HG02610 (cell line): ENCODE data around the gene TMIGD1.

Experiments
- ATAC-seq: cut with Tn5 transposase; IDR thresholded peaks from one replicate; pipeline ENCODE4 v1.9.1; 2021; ENCODE audit warnings: mild to moderate bottlenecking, moderate library complexity; ENCODE audit not compliant: unreplicated experiment

TMIGD1 gene

DNA sequence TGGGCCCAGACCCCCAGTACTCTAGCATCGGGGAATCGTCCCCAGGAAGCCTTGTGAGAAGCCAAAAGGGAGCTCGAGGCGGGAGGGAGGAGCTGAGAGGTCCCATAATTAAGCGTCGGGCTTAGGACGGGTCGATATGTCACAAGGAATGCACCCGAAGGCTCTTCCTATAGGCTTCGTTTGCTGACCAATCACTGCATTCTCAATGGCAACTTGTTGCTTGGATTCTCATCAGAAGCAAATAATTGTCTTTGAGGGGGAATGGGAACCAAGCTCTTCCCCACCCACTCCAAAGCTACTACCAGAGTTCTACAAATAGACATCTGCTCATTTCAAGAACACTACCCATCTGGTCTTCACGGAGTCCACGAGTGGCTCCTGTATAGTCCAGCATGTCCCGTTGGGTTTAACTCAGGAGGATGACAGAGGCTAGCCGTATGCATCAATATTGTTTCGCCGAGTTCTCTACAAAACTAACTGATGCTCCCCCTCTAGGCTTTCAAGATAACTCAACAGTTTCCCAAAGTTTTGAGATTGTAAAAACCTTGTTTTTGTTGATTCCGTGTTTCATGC is 41.5 kb downstream of the TMIGD1 start:
- no peak for ATAC-seq

DNA sequence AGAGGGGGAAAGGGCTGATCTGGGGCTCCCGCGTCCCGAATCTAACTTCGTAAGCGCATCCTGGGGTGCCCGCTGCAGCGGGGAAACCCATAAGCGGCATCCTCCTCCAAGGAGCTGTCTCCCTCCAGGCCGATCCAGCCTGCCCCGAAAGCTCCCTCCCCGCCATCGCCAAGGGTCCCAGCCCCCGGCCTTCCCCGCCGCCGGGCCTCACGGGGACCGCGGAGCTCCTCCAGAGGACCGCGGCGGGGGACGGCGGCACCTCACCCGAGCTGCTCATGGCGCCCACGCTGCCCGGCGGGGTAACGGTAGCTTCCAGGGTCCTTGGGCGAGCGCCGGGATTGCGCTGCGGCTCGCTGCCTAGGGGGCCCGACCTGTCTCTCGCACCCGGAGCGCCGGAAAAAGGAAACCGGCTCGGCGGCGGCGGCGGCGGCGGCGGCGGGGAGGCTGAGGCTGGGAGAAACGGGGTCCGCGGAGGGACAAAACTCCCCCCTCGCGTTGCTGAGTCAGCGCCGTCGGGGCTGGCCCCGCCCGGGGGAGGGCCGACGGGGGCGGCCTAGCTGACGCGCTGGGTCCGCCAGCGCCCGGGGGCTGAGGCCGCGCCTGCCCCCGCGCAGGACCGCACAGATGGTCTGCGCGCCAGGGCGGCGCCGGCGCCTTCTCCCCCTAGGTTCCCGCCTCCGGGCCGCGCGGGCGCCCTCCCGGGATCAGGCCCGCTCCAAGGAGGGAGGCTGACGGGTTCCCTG is 42.1 kb downstream of the TMIGD1 start, which contains the start of gene BLMH:
Gene BLMH, minus strand, starts transcription at position 402 of the 743 bp plus-strand sequence. Its CDS starts 125 bp downstream, at position 277.
- peak; percentile 88 for ATAC-seq

DNA sequence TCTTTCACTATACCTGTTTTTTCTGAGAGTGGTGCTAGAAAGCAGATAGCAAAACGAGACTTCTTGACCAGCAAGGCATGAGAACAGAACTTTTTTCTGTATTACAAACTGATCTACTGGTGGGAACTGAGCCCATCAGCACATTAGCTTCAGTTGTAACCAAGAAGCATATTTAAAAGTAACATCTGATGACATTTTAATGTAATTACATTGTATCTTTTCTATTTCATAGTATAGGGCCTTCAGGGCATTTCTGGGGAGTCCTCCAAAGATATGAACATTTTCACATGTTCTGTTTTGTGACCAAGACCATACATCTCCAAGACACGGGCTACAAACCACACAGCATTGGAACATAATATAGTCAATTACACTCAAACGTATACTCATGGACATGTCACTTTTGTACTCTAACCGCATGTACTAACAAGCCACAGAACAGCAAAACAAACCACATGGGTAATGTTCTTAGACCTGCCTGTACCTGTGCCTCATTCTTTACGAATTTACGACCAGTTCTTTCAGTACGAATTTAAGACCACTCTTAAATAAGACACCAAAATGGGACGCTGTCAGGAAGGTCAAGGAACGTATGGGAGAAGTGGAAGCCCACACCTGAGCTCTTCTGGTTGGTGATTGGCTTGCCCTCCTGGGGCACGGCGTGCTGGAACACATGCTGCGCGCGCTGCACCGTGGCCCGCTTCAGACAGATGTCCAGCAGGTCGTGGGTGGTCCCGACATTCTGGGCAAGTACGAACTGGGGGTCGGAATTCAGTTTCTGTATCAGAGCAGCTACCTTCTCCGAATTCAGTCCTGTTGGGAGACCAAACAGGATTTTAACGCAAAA is 42.9 kb downstream of the TMIGD1 start:
- ATAC-seq: no peak

DNA sequence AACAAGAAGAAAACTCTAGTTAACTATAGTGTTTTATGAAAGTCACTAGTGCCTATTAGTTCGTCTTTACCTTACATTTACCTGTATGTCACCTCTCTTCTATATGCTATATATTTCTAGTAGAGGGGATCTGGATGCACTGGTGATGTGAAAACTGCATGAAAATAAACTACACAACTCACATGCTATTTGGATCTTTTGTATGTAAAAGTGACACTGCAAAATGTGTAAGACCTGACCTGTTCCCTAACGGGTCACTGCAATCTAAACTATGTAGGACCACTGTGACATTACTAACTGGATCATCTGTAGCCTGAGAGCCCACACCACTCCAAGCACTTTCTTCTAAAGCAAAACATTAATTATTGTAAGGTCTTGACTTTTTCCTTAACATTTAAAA is 43.8 kb downstream of the TMIGD1 start:
- no peak for ATAC-seq

DNA sequence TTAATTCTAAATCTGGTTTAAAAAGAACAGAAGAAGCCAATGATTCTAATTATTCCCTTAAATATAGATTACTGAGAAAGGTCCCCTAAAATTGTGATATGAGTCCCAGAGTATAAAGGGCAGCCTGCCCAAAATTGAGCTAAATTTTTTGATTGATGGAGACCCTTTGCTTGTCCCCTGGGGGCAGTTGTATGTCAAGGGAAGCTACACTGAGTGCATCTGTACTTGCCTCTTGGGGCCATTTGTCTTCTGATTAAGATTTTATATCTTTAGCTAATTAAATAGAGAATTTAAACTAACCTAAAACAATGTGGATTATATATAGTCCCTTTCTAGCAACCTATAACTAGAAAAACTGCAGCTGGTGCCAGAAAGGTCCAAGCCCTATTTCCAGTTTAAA is 54.7 kb downstream of the TMIGD1 start:
- no peak for ATAC-seq

DNA sequence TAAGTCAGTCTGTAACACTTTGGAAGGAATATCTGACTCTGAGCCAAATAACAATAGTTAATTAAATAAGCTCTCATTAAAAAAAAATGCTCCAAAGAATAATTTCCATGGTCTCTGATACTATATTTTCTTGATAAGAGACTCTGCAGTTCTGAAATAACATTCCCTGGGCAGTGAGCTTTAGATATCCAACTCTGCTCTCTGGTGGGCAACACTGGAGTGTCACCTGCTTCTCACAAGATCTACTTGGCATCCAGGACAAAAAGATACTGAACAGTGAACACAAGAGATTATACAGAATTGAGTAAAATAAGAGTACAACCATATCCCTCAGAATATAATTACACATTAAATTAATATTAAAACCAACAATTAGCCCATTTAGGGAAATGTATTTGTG is 55.8 kb downstream of the TMIGD1 start:
- no peak for ATAC-seq

DNA sequence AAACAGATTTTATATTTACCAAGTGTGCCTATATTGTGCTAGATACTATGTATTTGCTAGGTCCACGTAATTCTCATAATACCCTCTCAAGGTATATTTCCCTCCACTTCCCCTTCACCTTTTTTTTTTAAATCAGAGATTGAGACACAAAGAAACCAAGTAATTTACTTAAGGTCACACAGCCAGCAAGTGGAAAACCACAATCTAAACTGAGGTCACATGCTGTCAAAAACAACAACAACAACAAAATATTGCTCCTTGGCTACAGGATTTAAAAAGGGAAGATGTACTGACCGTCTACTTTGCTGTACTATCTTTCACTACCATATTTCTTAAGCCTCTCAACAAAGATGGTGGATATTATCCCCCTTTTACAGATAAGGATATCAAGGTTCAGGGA is 57.9 kb downstream of the TMIGD1 start:
- no peak for ATAC-seq

DNA sequence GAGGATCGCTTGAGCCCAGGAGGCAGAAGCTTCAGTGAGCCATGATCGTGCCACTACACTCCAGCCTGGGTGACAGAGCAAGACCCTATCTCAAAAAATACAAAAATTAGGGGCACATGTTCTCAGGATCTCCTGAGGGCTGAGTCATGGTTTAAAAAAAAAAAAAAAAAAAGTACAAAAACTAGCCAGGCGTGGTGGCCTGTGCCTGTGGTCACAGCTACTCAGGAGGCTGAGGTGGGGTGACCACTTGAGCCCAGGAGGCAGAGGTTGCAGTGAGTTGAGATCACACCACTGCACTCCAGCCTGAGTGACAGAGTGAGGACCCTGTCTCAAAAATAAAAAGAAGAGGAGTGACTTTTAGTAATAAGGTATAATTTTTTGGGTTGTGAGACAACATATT is 59.0 kb downstream of the TMIGD1 start:
- no peak for ATAC-seq

DNA sequence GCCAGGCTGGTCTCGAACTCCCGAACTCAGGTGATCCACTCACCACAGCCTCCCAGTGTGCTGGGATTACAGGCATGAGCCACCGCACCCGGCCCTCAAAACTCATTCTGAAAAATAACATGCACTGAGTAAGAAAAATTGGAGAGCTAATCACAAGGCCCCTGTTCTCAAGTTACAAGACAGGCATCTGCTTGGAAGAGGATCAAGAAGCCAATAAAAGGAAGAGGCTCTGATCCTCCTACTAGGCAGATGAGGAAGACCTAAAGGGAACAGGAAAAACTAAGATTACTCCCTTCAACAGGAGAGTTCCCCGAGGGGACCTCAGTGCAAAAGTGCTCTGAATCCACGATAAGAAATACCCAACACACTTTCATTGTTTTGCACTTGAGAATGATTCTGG is 60.5 kb downstream of the TMIGD1 start:
- ATAC-seq: no peak

DNA sequence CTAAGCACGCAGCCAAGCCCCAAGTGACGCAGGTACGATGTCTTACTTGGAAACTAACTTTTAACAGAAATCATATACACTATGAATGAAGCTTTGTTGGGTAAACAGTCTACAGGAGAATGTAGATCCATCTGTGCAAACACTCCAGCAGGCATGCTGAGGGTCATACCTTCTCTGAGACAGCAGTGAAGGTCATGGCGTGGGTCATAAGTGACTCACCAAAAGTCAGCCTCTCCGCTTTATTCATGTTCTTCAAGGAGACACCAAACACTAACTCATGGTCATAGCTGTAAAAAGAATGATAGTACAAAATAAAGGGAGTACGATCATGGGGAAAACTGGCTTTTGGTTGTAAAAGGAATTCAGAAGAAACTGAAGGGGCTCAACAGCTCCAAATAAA is 62.8 kb downstream of the TMIGD1 start:
- ATAC-seq: no peak

DNA sequence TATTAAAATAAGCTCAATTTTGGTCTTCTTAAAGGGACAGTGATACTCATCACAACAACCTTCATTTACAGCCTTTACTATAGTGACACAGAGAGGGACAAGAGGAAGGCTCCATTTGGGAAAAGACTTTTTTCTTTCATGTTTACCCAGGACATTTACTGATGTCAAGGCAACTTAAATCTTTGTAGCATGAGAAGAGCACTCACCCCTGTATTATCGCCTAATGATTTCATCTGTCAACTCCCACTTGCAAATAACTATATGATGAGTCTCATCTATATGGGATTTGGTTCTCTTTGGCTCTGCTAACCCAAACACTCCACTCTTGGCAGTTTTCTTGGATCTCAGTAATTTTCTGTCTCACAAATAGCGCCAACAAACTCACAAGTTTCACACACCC is 66.2 kb downstream of the TMIGD1 start:
- ATAC-seq: no peak
